Kidney tubule cell (primary cell): ENCODE data around the gene KBTBD4.
"Not testable (repeated sequence)": the region's sequence is repeated elsewhere in the genome, so short reads cannot be mapped to it uniquely, and the experiment has no call there.

ENCODE experiments used
- DNase-seq: peaks from one replicate; pipeline ENCODE4 v3.0.0-alpha.2; 2018; ENCODE audit warnings: low spot score

The KBTBD4 gene

GRCh38 chr11:47560426-47560825 is 18.3 kb downstream of the KBTBD4 start:
- no peak for DNase-seq

- DNase-seq, result no peak
Measured at GRCh38 chr11:47558695-47559094, 20.1 kb downstream of the KBTBD4 start.

- DNase-seq, result not testable (repeated sequence)
Measured at GRCh38 chr11:47557004-47557403, 21.8 kb downstream of the KBTBD4 start.

GRCh38 chr11:47553406-47553743 is 25.4 kb downstream of the KBTBD4 start:
- DNase-seq, result no peak

GRCh38 chr11:47552566-47553405 is 26.0 kb downstream of the KBTBD4 start, which contains the start of gene CELF1:
Gene CELF1, minus strand, starts transcription at chr11:47553132. Its CDS starts 53,609 bp downstream, at chr11:47499523.
- peak; percentile 92 for DNase-seq

GRCh38 chr11:47552056-47552565 is 26.7 kb downstream of the KBTBD4 start:
- peak; percentile 59 for DNase-seq

- peak; percentile 51 for DNase-seq
Measured at GRCh38 chr11:47551086-47551485, 27.7 kb downstream of the KBTBD4 start.

GRCh38 chr11:47550288-47551047 is 28.3 kb downstream of the KBTBD4 start:
- peak; percentile 51 for DNase-seq

GRCh38 chr11:47546274-47546673 is 32.5 kb downstream of the KBTBD4 start:
- not testable (repeated sequence) for DNase-seq

GRCh38 chr11:47545298-47545697 is 33.5 kb downstream of the KBTBD4 start:
- no peak for DNase-seq

- DNase-seq, result no peak
Measured at GRCh38 chr11:47541070-47541469, 37.7 kb downstream of the KBTBD4 start.

- no peak for DNase-seq
Measured at GRCh38 chr11:47539681-47540039, 39.1 kb downstream of the KBTBD4 start.

GRCh38 chr11:47538741-47539565 is 39.8 kb downstream of the KBTBD4 start:
- DNase-seq, result peak; percentile 71

- no peak for DNase-seq
Measured at GRCh38 chr11:47536915-47537314, 41.9 kb downstream of the KBTBD4 start.

- no peak for DNase-seq
Measured at GRCh38 chr11:47534704-47535251, 44.0 kb downstream of the KBTBD4 start.

GRCh38 chr11:47533690-47534151 is 45.0 kb downstream of the KBTBD4 start:
- no peak for DNase-seq

- no peak for DNase-seq
Measured at GRCh38 chr11:47532597-47533213, 46.1 kb downstream of the KBTBD4 start.

GRCh38 chr11:47531666-47532065 is 47.1 kb downstream of the KBTBD4 start:
- DNase-seq, result no peak

GRCh38 chr11:47530721-47531120 is 48.0 kb downstream of the KBTBD4 start:
- not testable (repeated sequence) for DNase-seq

- DNase-seq, result no peak
Measured at GRCh38 chr11:47529951-47530350, 48.8 kb downstream of the KBTBD4 start.

- no peak for DNase-seq
Measured at GRCh38 chr11:47527186-47527585, 51.6 kb downstream of the KBTBD4 start.
